ENCODE data around the gene SLC19A1.

SLC19A1 gene

GRCh38 chr21:45448810-45449657 is 93.2 kb downstream of the SLC19A1 start:
- no peak for DNase-seq (ENCODE audit: extremely low read depth in 1 of 2, low read depth in 1 of 2)

- no peak for DNase-seq (ENCODE audit: extremely low read depth in 1 of 2, low read depth in 1 of 2)
These were observed 93.9 kb downstream of the SLC19A1 start for GRCh38 chr21:45448283-45448809.
